Measurements from ENCODE around the gene MRFAP1L1.
"Not testable (repeated sequence)": the region's sequence is repeated elsewhere in the genome, so short reads cannot be mapped to it uniquely, and the experiment has no call there.

MRFAP1L1 gene

DNA sequence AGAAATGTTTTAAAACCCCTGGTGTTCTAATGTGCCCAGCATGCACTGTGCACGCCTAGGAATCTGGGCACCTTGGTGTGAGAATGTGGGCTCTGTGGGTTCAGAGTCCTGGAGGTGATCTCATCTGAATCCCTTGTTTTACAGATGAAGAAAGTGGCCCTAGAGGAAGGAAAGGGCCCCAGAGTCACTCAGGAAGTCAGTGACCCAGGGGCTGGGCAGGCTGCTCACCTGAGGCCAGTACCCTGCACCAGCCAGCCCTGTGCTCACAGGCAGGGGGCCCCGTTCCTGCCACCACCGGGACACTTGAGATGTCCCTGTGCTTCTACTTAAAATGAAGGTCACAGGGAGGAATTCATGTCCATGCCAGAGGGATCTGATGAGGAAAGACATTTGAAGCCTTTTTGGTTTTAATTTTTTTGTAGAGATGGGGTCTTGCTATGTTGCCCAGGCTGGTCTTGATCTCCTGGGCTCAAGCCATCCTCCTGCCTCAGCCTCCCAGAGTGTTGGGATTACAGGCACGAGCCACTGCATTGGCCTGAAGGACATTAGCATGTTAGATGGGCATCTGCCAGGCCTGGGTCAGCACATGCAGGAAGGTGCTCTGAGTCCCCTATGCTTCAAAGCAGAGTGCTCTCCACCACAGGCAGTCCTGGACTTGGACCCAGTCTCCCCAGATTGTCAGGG is 23.4 kb downstream of the MRFAP1L1 start:
- DNase-seq = no peak

DNA sequence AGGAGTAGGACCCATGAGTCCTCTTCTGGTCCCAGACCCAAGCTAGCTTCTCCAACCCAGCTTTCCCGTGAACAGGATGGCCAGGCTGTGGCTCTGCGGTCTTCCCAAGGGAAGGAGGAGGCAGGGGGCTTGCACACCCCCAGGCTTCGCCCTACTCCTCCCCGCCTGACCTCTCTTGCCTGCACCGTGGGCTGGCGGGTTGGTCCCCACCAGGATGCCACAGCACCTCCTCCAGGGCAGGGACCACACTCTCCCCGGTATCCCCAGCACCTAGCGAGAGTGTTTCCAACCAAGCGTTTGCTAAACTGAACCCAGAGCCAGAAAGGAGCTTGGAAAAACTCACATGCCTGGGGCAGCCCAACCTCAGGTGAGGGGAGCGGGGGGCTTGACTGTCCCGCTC is 25.0 kb downstream of the MRFAP1L1 start:
- no peak for DNase-seq

GRCh38 chr4:6682862-6683590 is 26.6 kb downstream of the MRFAP1L1 start:
- no peak for DNase-seq

- no peak for DNase-seq
These were observed 28.5 kb downstream of the MRFAP1L1 start for GRCh38 chr4:6681191-6681590.

GRCh38 chr4:6680372-6681034 is 29.2 kb downstream of the MRFAP1L1 start:
- DNase-seq = no peak

- DNase-seq = no peak
These were observed 32.7 kb downstream of the MRFAP1L1 start for GRCh38 chr4:6676722-6677558.

DNA sequence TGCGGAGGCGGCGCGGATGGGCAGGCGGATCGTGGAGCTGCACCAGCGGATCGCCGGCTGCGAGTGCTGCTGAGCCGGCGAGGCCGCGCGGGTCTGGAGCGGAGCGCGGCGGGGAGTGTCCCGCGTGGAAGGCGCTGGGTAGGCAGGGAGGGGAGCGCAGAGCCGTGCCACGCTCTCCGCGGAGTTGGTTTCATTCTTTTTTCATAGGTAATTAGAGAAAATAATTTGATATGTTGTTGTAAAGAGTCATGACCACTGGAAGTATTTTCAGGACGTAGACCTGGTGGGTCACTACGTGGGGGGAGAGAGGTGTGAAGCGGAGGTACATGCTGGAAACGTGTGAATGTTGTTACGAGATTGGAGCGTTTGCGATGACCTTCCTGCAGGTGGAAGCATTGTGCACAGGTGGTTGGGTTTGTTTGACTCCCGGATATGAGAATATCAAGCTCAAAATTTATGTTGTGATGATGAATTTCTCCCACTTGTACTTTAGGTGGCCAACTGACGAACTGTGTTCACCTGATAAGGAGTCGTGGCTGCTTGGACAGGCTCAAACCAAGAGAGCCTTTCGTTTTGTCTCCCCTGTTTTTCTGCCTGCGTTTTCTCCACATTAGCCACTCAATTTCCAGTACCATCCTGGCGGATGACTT is 35.0 kb downstream of the MRFAP1L1 start:
- peak; percentile 72 for DNase-seq

DNA sequence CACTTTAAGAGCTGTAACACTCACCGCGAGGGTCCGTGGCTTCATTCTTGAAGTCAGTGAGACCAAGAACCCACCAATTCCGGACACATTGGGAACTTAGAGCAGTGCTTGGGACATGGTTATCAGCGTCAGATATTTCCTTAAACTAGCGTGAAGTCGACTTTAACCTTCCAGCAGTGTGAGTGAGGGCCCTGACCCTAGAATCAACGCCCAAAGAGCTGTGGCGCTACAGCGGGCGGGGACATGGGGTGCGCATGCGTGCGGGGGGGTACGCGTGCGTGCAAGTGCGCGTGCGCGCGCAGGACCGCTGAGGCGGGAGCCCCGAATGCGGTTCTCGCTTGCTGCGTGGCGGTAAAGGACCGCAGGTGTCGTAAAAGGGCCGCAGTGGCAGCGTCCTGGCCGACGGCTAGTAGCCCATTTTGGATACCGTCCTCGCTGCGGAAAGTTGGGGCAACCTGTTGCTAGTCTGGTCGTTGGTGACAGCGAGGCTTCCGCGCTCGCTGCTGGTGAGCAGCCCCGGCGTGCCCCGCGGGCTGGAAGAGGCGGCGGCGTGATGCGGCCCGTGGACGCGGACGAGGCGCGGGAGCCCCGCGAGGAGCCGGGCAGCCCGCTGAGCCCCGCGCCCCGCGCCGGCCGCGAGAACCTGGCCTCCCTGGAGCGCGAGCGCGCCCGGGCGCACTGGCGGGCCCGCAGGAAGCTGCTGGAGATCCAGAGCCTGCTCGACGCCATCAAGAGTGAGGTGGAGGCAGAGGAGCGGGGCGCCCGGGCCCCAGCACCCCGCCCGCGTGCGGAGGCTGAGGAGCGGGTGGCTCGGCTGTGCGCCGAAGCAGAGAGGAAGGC is 35.8 kb downstream of the MRFAP1L1 start:
- DNase-seq = peak; percentile 95

DNA sequence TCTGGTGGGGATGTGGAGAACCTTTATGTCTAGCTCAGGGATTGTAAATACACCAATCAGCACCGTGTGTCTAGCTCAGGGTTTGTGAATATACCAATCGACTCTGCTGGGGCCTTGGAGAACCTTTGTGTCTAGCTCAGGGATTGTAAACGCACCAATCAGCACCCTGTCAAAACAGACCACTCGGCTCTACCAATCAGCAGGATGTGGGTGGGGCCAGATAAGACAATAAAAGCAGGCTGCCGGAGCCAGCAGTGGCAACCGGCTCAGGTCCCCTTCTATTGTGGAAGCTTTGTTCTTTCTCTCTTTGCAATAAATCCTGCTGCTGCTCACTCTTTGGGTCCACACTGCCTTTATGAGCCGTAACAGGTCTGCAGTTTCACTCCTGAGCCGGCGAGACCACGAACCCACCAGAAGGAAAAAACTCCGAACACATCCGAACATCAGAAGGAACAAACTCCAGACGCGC is 36.4 kb downstream of the MRFAP1L1 start:
- peak; percentile 61 for DNase-seq

DNA sequence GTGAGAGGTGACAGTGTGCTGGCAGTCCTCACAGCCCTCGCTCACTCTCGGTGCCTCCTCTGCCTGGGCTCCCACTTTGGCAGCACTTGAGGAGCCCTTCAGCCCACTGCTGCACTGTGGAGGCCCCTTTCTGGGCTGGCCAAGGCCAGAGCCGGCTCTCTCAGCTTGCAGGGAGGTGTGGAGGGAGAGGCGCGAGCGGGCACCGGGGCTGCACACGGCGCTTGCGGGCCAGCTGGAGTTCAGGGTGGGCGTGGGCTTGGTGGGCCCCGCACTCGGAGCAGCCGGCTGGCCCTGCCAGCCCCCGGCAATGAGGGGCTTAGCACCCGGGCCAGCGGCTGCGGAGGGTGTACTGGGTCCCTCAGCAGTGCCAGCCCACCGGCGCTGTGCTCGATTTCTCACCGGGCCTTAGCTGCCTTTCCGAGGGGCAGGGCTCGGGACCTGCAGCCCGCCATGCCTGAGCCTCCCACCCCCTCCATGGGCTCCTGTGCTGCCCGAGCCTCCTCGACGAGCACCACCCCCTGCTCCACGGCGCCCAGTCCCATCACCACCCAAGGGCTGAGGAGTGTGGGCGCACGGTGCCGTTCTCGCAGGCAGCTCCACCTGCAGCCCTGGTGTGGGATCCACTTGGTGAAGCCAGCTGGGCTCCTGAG is 37.0 kb downstream of the MRFAP1L1 start:
- DNase-seq = not testable (repeated sequence)

GRCh38 chr4:6672131-6672530 is 37.5 kb downstream of the MRFAP1L1 start:
- no peak for DNase-seq

DNA sequence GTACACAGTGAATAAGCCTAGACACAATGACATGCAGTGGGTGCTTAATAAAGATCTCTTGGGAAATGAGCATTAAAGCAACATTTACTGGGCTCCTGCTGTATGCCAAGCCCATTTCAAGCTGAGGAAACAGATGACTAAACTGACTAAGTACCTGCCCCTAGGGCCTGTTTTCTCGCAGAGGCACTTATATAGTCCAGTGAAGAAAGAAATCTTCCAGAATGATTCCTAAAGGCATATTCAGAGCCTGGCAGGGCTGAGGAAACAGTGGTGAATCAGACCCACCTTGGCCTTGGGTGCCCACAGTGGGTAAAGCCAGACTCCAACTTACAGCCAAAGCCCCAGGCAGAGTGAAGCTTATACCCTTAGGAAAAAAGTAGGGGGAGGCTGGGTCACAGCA is 38.0 kb downstream of the MRFAP1L1 start:
- no peak for DNase-seq

- no peak for DNase-seq
These were observed 41.3 kb downstream of the MRFAP1L1 start for GRCh38 chr4:6668391-6668790.

DNA sequence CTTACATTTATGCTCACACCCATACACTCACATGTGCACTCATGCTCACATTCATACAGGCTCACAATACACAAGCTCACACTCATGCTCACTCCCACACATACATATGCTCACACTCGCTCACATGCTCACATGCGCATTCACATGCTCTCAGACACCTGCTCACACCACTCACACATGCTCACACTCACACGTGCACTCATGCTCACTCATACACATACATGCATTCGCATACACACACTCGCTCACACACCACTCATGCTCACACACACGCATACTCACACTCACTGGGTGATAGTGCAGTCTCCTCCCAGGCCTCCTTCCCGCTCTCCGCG is 44.4 kb downstream of the MRFAP1L1 start:
- no peak for DNase-seq

DNA sequence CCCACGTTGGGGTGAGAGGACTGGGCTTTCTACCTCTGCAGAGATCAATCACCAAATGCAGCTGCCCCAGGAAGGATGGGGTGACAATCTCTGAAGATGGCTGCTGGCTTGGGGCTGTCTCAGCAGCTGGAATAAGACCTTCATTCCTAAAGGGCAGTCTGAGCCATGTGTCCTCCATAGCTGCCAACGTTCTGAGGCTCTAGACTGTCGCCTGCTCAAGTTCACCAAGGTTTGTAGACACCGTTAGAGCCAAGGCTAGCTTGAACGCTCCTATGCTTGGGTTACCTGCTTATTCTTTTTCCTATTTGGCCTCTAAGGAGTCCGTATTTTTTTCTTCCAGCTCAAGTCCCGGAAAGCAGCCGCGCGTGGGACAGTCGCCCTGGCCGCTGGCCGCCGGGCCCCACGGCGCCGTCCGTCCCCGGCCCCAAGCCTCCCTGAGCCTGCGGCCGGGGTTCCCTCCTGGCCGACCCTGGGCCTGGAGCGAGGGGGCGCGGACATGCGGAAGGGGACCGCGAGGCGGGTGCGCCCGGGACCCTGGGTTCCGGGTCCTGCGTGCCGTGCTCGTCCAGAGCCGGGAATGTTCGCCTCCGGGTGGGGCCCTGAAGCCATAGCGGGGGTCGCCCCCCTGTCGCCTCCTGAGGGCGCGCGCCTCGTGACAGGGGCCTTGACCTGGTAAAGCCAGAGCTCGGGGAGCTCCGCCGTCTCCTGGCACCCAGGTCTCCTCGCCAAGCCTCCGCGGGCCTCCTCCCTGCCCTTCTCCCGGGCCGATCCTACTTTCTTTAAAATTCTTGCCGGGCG is 45.9 kb downstream of the MRFAP1L1 start:
- DNase-seq = no peak

- no peak for DNase-seq
These were observed 47.1 kb downstream of the MRFAP1L1 start for GRCh38 chr4:6662591-6662990.

- DNase-seq = no peak
These were observed 49.2 kb downstream of the MRFAP1L1 start for GRCh38 chr4:6660430-6660829.

DNA sequence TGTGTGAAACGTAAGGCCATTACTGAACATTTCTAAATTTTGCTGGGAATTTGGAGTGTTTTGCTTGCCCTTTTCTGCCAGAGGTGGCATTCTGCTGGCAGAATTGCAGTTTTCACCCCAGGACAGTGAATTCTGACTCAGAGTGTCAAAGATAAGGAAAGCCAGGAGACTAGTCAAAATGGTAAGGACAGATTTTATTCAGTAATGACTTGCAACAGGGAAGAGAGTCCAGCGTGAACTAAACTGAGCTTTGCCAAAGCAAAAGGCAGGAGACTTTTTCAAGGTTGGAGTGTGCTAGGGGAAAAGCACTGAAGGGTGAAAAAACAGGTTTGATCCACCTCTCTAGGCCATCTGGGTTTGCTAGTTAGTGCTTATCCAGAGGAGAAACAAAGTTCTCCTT is 49.8 kb downstream of the MRFAP1L1 start:
- no peak for DNase-seq

DNA sequence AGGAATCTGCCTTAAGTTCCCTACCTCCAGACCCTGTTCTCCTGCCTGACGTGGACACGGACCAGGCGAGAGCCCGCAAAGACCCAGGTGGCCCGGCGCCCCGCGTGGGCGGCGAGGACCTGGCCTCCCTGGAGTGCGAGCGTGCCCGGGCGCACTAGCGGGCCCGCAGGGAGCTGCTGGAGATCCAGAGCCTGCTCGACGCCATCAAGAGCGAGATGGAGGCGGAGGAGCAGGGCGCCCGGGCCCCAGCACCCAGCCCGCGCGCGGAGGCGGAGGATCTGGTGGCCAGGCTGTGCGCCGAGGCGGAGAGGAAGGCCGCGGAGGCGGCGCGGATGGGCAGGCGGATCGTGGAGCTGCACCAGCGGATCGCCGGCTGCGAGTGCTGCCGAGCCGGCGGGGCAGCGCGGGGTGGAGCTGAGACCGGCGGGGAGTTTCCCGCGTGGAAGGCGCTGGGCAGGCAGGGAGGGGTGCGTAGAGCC is 51.0 kb downstream of the MRFAP1L1 start:
- DNase-seq = peak; percentile 65

DNA sequence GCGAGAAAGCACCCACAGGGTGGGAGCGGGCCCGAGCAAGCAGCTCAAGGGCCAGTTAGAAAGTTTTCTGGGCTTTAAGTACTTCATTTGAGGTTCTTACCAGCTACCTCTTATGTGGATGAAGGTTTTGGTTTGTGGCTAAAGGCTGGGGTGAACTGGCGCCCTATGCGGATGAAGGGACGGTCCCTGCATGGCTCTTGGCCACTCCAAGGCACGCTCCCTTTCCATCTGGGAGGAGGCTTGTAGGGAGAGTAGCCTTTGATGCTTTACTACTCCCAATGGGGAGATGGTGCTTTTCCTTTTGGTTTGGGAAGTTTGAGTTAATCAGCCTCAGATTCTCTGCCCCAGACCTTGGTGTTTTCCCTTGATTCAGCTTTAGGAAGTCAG is 51.5 kb downstream of the MRFAP1L1 start:
- no peak for DNase-seq
